K562 (cell line): ENCODE measurements around the gene TFPI. TPM values are rescaled to one million over a fixed set of nuclear protein-coding genes. Genes with fewer than 3 reads are reported as not detected.
"Not testable (repeated sequence)": the region's sequence is repeated elsewhere in the genome, so short reads cannot be mapped to it uniquely, and the experiment has no call there.

Source experiments
- ATAC-seq: fragments of 200-7000 bp; cut with Tn5 transposase; 3 replicates; pipeline ENCODE4 v1.9.1; 2020; ENCODE audit warnings: moderate library complexity
- BruUV-seq: library from RNA; stranded (reverse); fragments of 400-500 nt; replicated peaks from 2 replicates; lab custom pipeline; 2021; lab: Mats Ljungman, UMichigan
- CTCF ChIA-PET: fragments of 300-600 bp; formaldehyde crosslinking; extraction: SDS; loops from one replicate; lab custom pipeline; 2021; ENCODE audit warnings: low intra/inter-chr PET ratio; lab: Yijun Ruan, JAX
- POLR2A ChIA-PET: fragments of 300-600, 350-650 bp; sonication (Branson Sonifier 250); formaldehyde crosslinking; extraction: SDS; loops from one replicate; lab custom pipeline; 2021; ENCODE audit warnings: antibody characterized with exemption, inconsistent platforms; lab: Yijun Ruan, JAX
- DNase-seq, 4 experiments: peaks; one replicate each; pipeline versions ENCODE4 v3.0.0 to v3.0.0-alpha.2; 2011 to 2018; ENCODE audit warnings: low spot score in 3 of 4, mixed read lengths in 3 of 4; ENCODE audit errors: extremely low read depth in 1 of 4
- FAIRE-seq: peaks from 2 replicates; lab custom pipeline; 2011; peaks lifted over from hg19 to GRCh38; lab: Jason Lieb, UNC
- H2AFZ ChIP-seq: 2 replicates; pipeline ENCODE4 v1.6.0; 2011; ENCODE audit warnings: low read depth, low read length, control low read depth, inconsistent platforms
- H3K27ac ChIP-seq: fragments of 200-600 bp; 3 replicates; pipeline ENCODE4 v1.8.0; 2011; ENCODE audit warnings: low read depth, mild to moderate bottlenecking, control low read depth, inconsistent platforms, low read length, moderate library complexity, mixed read lengths; ENCODE audit errors: extremely low read depth
- H3K27me3 ChIP-seq, 2 experiments: fragments of 300-600 bp in 1 of 2; 2 replicates in 1 of 2; 3 replicates in 1 of 2; pipeline versions ENCODE4 v1.6.0 to v1.8.0; 2011; ENCODE audit warnings: inconsistent platforms in 2 of 2, low read length in 2 of 2, mild to moderate bottlenecking in 1 of 2, mixed read lengths in 1 of 2, moderate library complexity in 1 of 2; ENCODE audit not compliant: control insufficient read depth in 2 of 2, insufficient read depth in 2 of 2
- H3K36me3 ChIP-seq: fragments of 300-600 bp; 3 replicates; pipeline ENCODE4 v1.8.0; 2011; ENCODE audit warnings: mild to moderate bottlenecking, low read length, inconsistent platforms; ENCODE audit not compliant: control insufficient read depth, insufficient read depth
- H3K4me1 ChIP-seq, 2 experiments: fragments of 200-600 bp in 1 of 2; replicated peaks in 1 of 2; 2 replicates in 1 of 2; 3 replicates in 1 of 2; pipeline versions ENCODE4 v1.5.1 to v1.8.0; 2011; ENCODE audit warnings: inconsistent platforms in 2 of 2, low read length in 2 of 2, mild to moderate bottlenecking in 1 of 2, mixed read lengths in 1 of 2, moderate library complexity in 1 of 2; ENCODE audit not compliant: control insufficient read depth in 2 of 2, insufficient read depth in 2 of 2
- H3K4me2 ChIP-seq: 2 replicates; pipeline ENCODE4 v1.6.1; 2011; ENCODE audit warnings: low read length, control low read depth, inconsistent platforms, mixed read lengths; ENCODE audit not compliant: insufficient read depth
- H3K4me3 ChIP-seq: fragments of 200-600 bp; sonication (generic), shearing (Covaris generic); 2 replicates; pipeline ENCODE4 v1.5.1; 2016; ENCODE audit warnings: control low read depth, inconsistent platforms
- H3K79me2 ChIP-seq: fragments of 200-600 bp; 3 replicates; pipeline ENCODE4 v1.8.0; 2011; ENCODE audit warnings: low read length, inconsistent platforms; ENCODE audit not compliant: control insufficient read depth, insufficient read depth
- H3K9ac ChIP-seq, 2 experiments: 2 replicates each; pipeline versions ENCODE4 v1.6.0 to v1.6.1; 2011; ENCODE audit warnings: low read depth in 2 of 2, low read length in 2 of 2, control low read depth in 1 of 2, inconsistent platforms in 1 of 2, mild to moderate bottlenecking in 1 of 2, mixed read lengths in 1 of 2; ENCODE audit not compliant: insufficient read depth in 1 of 2
- H3K9me1 ChIP-seq: one replicate; pipeline ENCODE4 v1.6.0; 2011; ENCODE audit warnings: inconsistent platforms, mild to moderate bottlenecking, low read length, moderate library complexity; ENCODE audit not compliant: control insufficient read depth, insufficient read depth
- H3K9me3 ChIP-seq: replicated peaks from 2 replicates; pipeline ENCODE4 v1.5.1; 2011; ENCODE audit warnings: low read depth, low read length, inconsistent platforms; ENCODE audit not compliant: control insufficient read depth, insufficient read depth
- H4K20me1 ChIP-seq: replicated peaks from 2 replicates; pipeline ENCODE4 v1.6.1; 2011; ENCODE audit warnings: low read length, inconsistent platforms, mixed read lengths; ENCODE audit not compliant: control insufficient read depth, insufficient read depth
- CBFB ChIP-seq: sonication (generic); formaldehyde crosslinking; IDR thresholded peaks from 2 replicates; pipeline ENCODE4 v1.4.0; 2020; ENCODE audit warnings: mild to moderate bottlenecking, missing genetic modification reagents
- HINFP ChIP-seq: fragments of 450-650 bp; conservative IDR thresholded peaks from 2 replicates; pipeline ENCODE4 v1.6.1; 2016; ENCODE audit warnings: missing genetic modification characterization, low read depth, mild to moderate bottlenecking, control low read depth, missing compliant biosample characterization
- ZNF644 ChIP-seq: fragments of 200-800 bp; sonication (Bioruptor generic); IDR thresholded peaks from 2 replicates; pipeline ENCODE4 v1.6.1; 2016; ENCODE audit warnings: low read depth, missing genetic modification characterization, missing compliant biosample characterization
- WGBS: fragments of 100-300 bp; shearing (Covaris generic); methylation state at CpG from one replicate; pipeline ENCODE4 v1.1.6; 2016; ENCODE audit warnings: low coverage, mixed read lengths; ENCODE audit not compliant: insufficient coverage; ENCODE audit errors: missing lambda C conversion rate; 5-methylcytosine and 5-hydroxymethylcytosine counted together
- in situ Hi-C: fragments of 300-500 bp; cut with MboI; formaldehyde crosslinking; loops from 4 replicates; pipeline ENCODE4 v1.15.0; 2018; ENCODE audit warnings: inconsistent platforms, mixed read lengths
- intact Hi-C: fragments of 100-400 bp; cut with micrococcal nuclease; formaldehyde crosslinking; loops from 2 replicates; pipeline ENCODE4 v1.14.2; 2022
- polyA plus RNA-seq, 8 experiments: library from polyadenylated mRNA; depleted of rRNA in 4 of 8; stranded (reverse) in 5 of 8; unstranded in 3 of 8; fragments of >200 nt; fragmentation: Nextera tagmentation in 2 of 8; fragmentation: Illumina TruSeq in 1 of 8; extraction: Ambion mirVana in 2 of 8; extraction: Trizol in 1 of 8; gene quantifications; 2 replicates each; pipeline versions ENCODE4 v1.2.1 to v1.2.3, GENCODE V29; 2011 to 2014; ENCODE audit warnings: inconsistent platforms in 1 of 8, missing spikeins in 1 of 8
- total RNA-seq, 7 experiments: library from RNA; depleted of rRNA in 6 of 7; stranded (reverse); fragments of >200 nt in 6 of 7; fragmentation: Illumina TruSeq in 2 of 7; extraction: Trizol in 2 of 7; gene quantifications; 2 replicates each; pipeline versions ENCODE4 v1.2.1 to v1.2.3, GENCODE V29; 2011 to 2021; ENCODE audit warnings: low replicate concordance in 1 of 7

Gene TFPI
- total and polyA plus RNA-seq, 9 of the 15 experiments (the other 6 are each of a cell fraction or from before 2014, with no cell fraction given): 53.5 to 219 (median 100) TPM

- DNase-seq, CTCF ChIA-PET, H3K27me3 ChIP-seq, in situ Hi-C loops, H3K36me3 ChIP-seq, H2AFZ ChIP-seq, H3K4me1 ChIP-seq, intact Hi-C loops, H3K27ac ChIP-seq, FAIRE-seq, POLR2A ChIA-PET, H4K20me1 ChIP-seq, H3K4me3 ChIP-seq, BruUV-seq, H3K4me2 ChIP-seq, H3K9ac ChIP-seq, ATAC-seq, H3K9me1 ChIP-seq, H3K9me3 ChIP-seq: not testable (repeated sequence)
- H3K79me2 ChIP-seq: peaks cover 28% of the 10 kb centered on the region
- 100% methylated on average over 2 of the region's 31 CpGs for WGBS
Measured at GRCh38 chr2:187556493-187556892, 2.3 kb upstream of the TFPI start.

- DNase-seq (peak in 1 of 4 experiments; percentile 23), FAIRE-seq (no peak), ATAC-seq (peak; percentile 50)
- H3K4me3 ChIP-seq: peak overlapping the region; percentile 53
- no peaks in the 10 kb centered on the region for H3K9me3 ChIP-seq
- H3K79me2 ChIP-seq: peaks cover 46% of the 10 kb centered on the region
- peaks cover 0 to 12% of the 10 kb centered on the region in 2 experiments; a peak in 2 of 5 replicates for H3K4me1 ChIP-seq
- H3K27me3 ChIP-seq: no peaks in the 10 kb centered on the region
- peak overlapping the region; percentile 90 for H3K27ac ChIP-seq
- H3K9me1 ChIP-seq: no peaks in the 10 kb centered on the region
- intact Hi-C loops (loop anchor here (1.0 kb wide), 1 partner anchor 737 kb away; the partner anchor contains the start of gene GULP1), in situ Hi-C loops (no loop called here)
- ChIA-PET CTCF (no interaction called here), POLR2A (no interaction called here)
- peak overlapping the region; percentile 84 for H2AFZ ChIP-seq
- H3K9ac ChIP-seq: peak overlapping the region in 1 of 2 experiments; percentile 95; a peak in 2 of 4 replicates
- H4K20me1 ChIP-seq: no peaks in the 10 kb centered on the region
- no TSS peak for BruUV-seq
- WGBS: 7% methylated on average over 2 of the region's 2 CpGs
- TF ChIP-seq CBFB (CRISPR knock-in tag) (no peak), HINFP (tag) (0 out of 2 replicates have a peak, but pooled peaks have one; percentile 1), ZNF644 (tag) (peak; percentile 33; the same call in 1 of the 2 replicates)
- H3K36me3 ChIP-seq: peaks cover 6% of the 10 kb centered on the region
- peak overlapping the region; percentile 77 for H3K4me2 ChIP-seq
Measured at GRCh38 chr2:187554704-187555082, 458 bp upstream of the TFPI start.
